ENCODE measurements around the gene DUSP3. TPM values are rescaled to one million over a fixed set of nuclear protein-coding genes. Genes with fewer than 3 reads are reported as not detected.

Gene DUSP3
- total RNA-seq, 2 donors from 2014 or later, result 62.4 to 78.9 TPM

GRCh38 chr17:43767713-43768059 is 11.1 kb downstream of the DUSP3 start:
- H3K9me3 ChIP-seq, result no peaks in the 10 kb centered on the region
- TF ChIP-seq POLR2AphosphoS5 (IDR thresholded peaks at IDR 0.05) (no peak), CTCF (IDR thresholded peaks at IDR 0.05) (no peak), POLR2A (IDR thresholded peaks at IDR 0.05) (no peak)
- no peak overlapping the region for H3K4me3 ChIP-seq
- H3K4me1 ChIP-seq (replicated peaks), result peaks cover 7% of the 10 kb centered on the region
- intact Hi-C loops (cut with DNase I), result no loop called here
- no peaks in the 10 kb centered on the region for H3K27me3 ChIP-seq (replicated peaks; ENCODE audit: insufficient read depth)
- WGBS, result 77% methylated on average over 5 of the region's 5 CpGs
- no peak overlapping the region for H3K27ac ChIP-seq
- DNase-seq (ENCODE audit: low spot score), result no peak
- peaks cover 0 to 14% of the 10 kb centered on the region in 2 donors for H3K36me3 ChIP-seq

- no peaks in the 10 kb centered on the region for H3K27me3 ChIP-seq (replicated peaks; ENCODE audit: insufficient read depth)
- no peaks in the 10 kb centered on the region for H3K9me3 ChIP-seq
- peaks cover 2% of the 10 kb centered on the region for H3K4me1 ChIP-seq (replicated peaks)
- H3K4me3 ChIP-seq, result no peak overlapping the region
- no peak overlapping the region for H3K27ac ChIP-seq
- TF ChIP-seq CTCF (IDR thresholded peaks at IDR 0.05) (no peak), POLR2A (IDR thresholded peaks at IDR 0.05) (no peak), POLR2AphosphoS5 (IDR thresholded peaks at IDR 0.05) (no peak)
- no peak for DNase-seq (ENCODE audit: low spot score)
- 82% methylated on average over 6 of the region's 6 CpGs for WGBS
- intact Hi-C loops (cut with DNase I), result no loop called here
- H3K36me3 ChIP-seq, result peaks cover 0 to 14% of the 10 kb centered on the region in 2 donors
Observed at GRCh38 chr17:43767053-43767712, 11.6 kb downstream of the DUSP3 start.

- 55% methylated on average over 7 of the region's 7 CpGs for WGBS
- H3K27ac ChIP-seq, result no peak overlapping the region
- no peaks in the 10 kb centered on the region for H3K9me3 ChIP-seq
Observed at GRCh38 chr17:43766413-43767052, 12.2 kb downstream of the DUSP3 start.

GRCh38 chr17:43760254-43760852 is 18.4 kb downstream of the DUSP3 start:
- intact Hi-C loops (cut with DNase I), result loop anchor here (1.0 to 5.0 kb wide), 2 partner anchors 66 to 87 kb away; partner anchors contain the start of gene CD300LG
- DNase-seq (ENCODE audit: low spot score), result peak; percentile 95
- H3K4me1 ChIP-seq (replicated peaks), result no peaks in the 10 kb centered on the region
- H3K27me3 ChIP-seq (replicated peaks; ENCODE audit: insufficient read depth), result peaks cover 3% of the 10 kb centered on the region
- H3K9me3 ChIP-seq, result no peaks in the 10 kb centered on the region
- 3% methylated on average over 10 of the region's 10 CpGs for WGBS
- H3K27ac ChIP-seq, result no peak overlapping the region
- TF ChIP-seq POLR2AphosphoS5 (IDR thresholded peaks at IDR 0.05), result peak; percentile 82
- peak; percentile 97 to 99 (median 98) for TF ChIP-seq CTCF (IDR thresholded peaks at IDR 0.05)
- TF ChIP-seq POLR2A (IDR thresholded peaks at IDR 0.05), result no peak
- no peak overlapping the region for H3K4me3 ChIP-seq
- H3K36me3 ChIP-seq, result no peaks in the 10 kb centered on the region

More at GRCh38 chr17:43766413-43767052, 12.2 kb downstream of the DUSP3 start:
- intact Hi-C loops (cut with DNase I), result no loop called here
- TF ChIP-seq POLR2A (IDR thresholded peaks at IDR 0.05) (no peak), CTCF (IDR thresholded peaks at IDR 0.05) (peak; percentile 60 to 71 (median 68)), POLR2AphosphoS5 (IDR thresholded peaks at IDR 0.05) (no peak)
- H3K4me1 ChIP-seq (replicated peaks), result no peaks in the 10 kb centered on the region
- DNase-seq (ENCODE audit: low spot score), result peak; percentile 44
- H3K27me3 ChIP-seq (replicated peaks; ENCODE audit: insufficient read depth), result no peaks in the 10 kb centered on the region
- H3K4me3 ChIP-seq, result no peak overlapping the region
- peaks cover 0 to 14% of the 10 kb centered on the region in 2 donors for H3K36me3 ChIP-seq
